HG03135 (cell line): ENCODE data around the gene SEMA6B.
"Not testable (repeated sequence)": the region's sequence is repeated elsewhere in the genome, so short reads cannot be mapped to it uniquely, and the experiment has no call there.

ENCODE experiments used
- ATAC-seq: cut with Tn5 transposase; IDR thresholded peaks from one replicate; pipeline ENCODE4 v1.9.1; 2021; ENCODE audit warnings: mild to moderate bottlenecking, moderate library complexity; ENCODE audit not compliant: unreplicated experiment

The SEMA6B gene

DNA sequence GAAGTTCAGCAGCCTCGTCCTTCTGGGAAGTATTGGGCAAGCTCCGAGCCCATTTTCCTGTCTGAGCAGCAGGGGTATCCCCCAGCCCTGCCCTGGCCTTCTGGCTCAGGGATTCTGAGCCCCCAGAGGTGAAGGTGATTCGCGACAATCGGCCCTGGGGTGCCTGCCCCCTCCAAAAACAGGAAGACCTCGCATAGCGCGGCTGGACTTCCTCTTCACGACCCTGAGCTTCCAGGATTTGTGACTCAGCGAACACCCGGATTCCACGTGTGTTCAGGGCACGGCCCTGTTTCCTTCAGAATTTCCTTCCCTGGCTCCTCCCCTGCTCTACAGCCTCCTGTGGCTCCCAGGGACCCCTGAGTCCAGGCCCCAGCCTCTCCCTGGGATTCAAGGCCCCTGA is at the start of gene SEMA6B:
SEMA6B (minus strand) TSS at position 116 of the 400 bp plus-strand sequence. CDS start 1,227 bp downstream, outside the sequence.
- no peak for ATAC-seq

DNA sequence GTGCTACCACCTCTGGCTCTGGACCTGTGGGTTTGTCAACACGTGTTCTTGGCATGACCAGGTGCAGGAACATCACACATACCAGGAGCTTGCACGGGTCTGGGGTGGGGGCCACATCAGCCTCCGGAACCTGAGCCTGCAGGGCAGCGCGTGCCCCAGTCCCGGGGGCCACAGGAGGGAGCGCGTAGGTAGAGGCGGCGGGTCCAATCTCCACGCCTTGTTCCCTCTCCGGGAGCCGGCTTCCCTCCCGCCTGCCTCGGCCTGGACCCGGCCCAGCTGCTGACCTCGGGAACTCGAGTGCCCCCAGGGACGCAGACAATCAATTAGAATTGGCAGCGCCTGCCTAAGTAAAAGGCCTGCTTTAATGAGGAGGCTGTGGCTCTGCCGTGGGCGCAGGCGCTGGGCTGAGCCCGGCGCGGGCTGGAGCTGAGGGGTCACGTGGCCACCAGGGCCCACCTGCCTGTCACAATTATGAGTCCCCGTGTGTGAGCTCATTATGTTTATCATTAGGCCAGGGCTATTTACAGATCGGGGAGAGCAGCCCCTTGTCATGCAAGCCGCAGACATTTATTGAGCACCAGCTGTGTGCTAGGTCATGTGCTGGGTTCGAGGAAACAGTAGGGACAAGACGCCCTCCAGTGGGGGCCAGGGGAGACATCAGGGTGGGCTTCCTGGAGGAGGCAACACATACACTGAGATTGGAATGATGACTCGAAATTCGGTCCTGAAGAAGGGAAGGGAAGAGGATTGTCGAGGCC is 47.6 kb upstream of the SEMA6B start:
- no peak for ATAC-seq

- ATAC-seq = no peak
Observed at GRCh38 chr19:4606181-4606580, 46.7 kb upstream of the SEMA6B start.

DNA sequence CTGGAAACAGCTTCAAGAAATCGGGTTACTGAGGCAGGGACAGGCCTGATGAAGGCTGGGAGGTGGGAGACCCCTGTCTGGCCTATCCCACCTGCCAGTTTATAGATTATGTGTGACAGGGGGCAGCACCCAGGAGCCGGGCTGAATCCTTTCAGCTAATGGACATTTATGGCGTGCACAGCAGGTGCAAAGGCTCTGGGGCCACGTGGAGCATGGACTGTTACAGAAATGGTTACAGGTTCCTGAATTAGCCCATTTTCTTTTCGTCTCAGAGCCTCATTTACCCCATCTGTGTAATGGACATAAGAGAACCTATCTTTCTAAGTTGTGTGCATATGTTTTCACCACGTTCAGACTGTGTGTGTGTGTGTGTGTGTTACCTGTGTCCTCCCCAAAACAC is 45.4 kb upstream of the SEMA6B start:
- no peak for ATAC-seq

DNA sequence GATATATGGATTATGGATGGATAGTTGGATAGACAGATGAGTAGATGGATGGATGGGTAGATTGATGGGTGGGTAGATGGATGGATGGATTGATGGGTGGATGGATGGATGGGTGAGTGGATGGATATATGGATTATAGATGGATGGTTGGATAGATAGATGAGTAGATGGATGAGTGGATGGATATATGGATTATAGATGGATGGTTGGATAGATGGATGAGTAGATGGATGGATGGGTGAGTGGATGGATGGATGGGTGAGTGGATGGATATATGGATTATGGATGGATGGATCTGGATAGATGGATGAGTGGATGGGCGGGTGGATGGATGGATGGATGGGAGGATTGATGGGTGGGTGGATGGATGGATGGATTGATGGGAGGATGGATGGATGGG is 43.4 kb upstream of the SEMA6B start:
- no peak for ATAC-seq

DNA sequence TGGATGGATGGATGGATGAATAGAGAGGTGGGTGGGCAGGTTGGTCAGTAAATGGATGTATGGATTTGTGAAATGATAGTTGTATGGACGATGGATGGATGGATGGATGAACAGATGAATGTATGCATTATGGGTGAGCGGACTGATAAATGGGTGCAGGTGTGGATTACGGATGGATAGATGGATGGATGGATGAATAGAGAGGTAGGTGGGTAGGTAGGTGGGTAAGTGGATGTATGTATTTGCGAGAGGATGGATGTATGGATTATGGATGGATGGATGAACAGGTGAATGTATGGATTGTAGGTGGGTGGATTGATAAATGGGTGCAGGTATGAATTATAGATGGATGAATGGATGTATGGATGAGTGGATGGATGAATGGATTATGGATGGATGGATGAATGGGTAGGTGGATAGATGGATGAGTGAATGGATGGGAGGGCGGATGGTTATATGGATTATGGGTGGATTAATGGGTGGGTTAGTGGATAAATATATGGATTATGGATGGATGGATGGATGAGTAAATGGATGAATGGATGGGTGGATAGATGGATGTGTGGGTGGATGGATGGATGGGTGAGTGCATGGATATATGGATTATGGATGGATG is 42.8 kb upstream of the SEMA6B start:
- ATAC-seq = no peak

- no peak for ATAC-seq
Observed at GRCh38 chr19:4600893-4601292, 41.4 kb upstream of the SEMA6B start.

DNA sequence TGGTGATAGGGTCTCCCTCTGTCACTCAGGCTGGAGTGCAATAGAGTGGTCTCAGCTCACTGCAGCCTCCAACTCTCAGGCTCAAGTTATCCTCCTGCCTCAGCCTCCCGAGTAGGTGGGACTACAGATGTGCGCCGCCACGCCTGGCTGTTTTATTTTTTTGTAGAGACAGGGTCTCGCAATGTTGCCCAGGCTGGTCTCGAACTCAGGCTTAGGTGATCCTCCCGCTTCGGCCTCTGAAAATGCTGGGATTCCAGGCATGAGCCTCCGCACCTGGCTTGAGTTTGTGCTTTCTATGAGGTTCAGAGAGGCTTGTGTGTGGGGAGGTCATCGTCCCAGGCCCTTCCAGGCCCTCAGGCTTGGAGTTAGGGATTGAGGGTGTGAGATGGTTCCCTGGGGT is 40.6 kb upstream of the SEMA6B start:
- ATAC-seq = no peak

DNA sequence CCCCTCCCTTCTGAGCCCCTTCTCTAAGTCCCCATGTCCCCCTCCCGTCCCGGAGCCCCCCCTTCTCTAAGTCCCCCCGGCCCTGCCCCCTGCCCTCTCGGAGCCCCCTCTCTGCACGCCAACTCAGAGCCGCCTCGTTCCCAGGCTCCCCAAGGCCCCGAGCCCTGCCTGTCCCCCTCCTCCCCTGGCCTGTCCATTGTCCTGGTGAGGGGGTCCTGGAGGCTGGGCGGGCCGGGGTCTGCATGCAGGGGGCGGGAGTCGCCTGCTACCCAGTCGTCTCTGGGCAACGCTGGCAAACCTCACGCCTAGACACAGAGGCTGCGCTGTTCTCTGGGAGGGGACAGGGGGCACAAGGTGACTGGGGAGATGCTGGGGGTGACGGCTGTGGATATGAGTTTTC is 39.2 kb upstream of the SEMA6B start:
- ATAC-seq = no peak

DNA sequence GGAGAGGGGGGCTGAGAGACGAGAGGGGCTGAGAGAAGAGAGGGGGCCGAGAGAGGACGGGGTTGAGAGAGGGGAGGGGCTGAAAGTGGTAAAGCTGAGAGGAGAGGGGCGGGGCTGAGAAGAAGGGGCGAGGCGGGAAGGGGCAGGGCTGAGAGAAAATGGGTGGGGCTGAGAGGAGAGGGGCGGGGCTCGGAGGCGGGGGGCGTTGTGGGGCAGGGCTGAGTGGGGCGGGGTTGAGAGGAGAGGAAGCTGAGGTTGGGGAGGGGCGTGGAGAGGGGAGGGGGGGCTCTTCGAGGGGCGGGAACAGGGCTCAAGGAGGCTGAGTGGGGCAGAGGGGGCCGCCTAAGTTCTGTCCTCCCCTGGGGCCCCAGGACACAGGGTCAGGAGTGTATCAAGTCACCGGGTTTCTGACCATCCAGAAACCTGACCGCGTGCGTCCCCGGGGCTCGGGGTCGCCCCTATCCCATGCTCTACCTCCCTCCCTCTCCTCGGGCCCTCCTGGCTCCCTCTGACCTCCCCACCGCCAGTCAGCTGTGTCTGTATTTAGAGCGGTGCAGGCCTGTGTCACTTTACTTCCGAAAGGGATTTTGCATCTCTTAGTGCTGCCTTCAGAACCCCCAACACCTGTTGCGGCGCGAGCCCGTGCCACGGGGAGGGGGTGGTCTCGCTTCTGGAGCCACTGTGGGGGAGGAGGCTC is 38.6 kb upstream of the SEMA6B start:
- ATAC-seq = no peak

DNA sequence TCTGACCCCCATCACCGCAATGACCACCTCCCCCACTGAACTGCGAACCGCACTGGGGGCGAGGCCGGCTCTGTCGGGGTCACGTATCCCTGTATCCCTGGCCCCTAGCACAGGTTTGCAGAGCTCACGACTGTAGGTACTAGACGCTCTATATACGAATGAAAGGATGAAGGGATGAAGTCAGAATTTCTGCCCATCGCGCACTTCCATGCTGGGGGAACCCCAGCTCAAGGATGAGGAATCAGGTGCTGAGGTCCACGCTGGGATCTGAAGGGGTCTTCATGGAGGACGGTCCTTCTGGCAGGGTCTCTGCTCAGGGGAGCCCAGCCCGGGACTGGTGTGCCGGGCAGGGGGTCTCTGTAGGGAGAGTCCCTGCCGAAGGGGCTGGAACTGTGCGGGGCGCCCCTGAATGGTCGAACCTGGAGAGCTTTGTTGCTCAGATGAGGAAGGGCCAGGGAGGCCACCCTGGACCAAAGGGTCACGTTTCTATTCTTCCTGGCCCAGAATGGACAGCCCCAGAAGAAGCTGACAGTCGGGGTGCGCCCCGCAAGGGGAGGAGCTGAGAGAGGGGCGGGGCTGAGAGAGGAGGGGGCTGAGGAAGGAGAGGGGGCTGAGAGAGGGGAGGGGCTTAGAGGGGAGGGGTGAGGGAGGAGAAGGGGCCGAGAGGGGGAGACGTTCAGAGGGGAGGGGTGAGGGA is 37.9 kb upstream of the SEMA6B start:
- no peak for ATAC-seq

- no peak for ATAC-seq
Observed at GRCh38 chr19:4596033-4596904, 36.8 kb upstream of the SEMA6B start.

DNA sequence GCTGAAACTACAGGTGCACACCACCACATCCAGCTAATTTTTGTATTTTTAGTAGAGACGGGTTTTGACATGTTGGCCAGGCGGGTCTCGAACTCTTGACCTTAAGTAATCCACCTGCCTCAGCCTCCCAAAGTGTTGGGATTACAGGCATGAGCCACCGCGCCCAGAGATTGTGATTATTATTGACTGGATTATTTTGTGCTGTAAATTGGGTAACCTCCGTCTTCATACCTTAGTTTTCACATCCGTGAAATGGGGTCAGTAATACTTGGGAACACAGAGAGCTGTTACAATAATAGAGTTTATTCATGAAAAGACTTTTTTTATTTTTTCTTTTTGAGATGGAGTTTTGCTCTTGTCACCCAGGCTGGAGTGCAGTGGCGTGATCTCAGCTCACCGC is 35.7 kb upstream of the SEMA6B start:
- not testable (repeated sequence) for ATAC-seq

- no peak for ATAC-seq
Observed at GRCh38 chr19:4594201-4594600, 34.7 kb upstream of the SEMA6B start.

DNA sequence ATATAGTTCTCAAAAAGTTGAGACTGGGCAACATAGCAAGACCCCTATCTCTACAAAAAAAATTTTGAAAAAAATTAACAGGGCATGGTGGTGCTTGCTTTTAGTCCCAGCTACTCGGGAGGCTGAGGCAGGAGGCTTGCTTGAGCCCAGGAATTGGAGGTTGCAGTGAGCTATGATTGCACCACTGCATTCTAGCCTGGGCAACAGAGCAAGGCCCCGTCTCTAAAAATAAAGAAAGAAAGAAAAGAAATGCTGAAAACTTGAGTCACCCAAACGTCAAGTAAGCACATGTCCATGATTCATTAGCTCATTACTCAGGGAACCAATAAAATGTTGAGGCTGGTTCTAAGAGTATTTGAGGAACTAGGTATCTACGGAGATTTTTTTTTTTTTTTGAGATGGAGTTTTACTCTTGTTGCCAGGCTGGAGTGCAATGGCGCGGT is 33.9 kb upstream of the SEMA6B start:
- ATAC-seq = no peak

DNA sequence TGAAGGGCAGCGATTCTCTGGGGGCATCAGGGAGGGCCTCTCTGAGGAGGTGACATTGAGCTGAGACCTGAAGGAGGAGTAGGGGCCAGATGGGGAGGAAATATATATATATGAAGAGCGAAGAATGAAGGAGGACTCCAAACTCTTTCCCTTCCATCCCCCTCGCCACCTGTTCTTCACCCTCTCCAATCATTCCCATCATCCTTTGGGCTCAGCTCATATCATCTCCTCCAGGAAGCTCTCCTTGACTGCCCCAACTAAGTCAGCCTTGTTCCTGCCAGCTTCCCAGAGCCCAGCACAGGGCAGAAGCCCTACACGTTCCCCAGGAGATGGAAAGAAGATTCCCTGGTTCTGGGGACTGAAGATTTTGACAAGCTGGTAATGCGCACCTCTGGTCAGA is 33.0 kb upstream of the SEMA6B start:
- no peak for ATAC-seq

DNA sequence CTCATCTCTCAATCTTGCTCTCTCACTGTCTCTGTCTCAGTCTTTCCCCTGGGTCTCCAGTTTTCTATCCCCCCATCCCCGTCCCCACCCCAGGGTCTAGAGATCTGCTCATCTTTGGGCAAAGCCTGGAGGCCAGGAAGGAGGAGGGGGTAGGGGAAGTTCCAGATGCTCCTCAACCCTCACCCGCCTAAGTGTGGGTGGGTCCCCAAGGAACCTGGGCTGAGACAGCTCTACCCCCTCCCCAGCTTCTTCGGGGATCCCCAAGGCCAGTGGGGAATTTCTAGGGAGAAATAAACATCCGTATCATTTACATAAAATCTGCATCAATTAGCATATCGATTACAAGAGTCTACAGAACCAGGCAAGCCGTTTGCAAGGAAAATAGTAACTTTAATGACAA is 31.8 kb upstream of the SEMA6B start:
- no peak for ATAC-seq

GRCh38 chr19:4590559-4590958 is 31.1 kb upstream of the SEMA6B start:
- ATAC-seq = no peak

DNA sequence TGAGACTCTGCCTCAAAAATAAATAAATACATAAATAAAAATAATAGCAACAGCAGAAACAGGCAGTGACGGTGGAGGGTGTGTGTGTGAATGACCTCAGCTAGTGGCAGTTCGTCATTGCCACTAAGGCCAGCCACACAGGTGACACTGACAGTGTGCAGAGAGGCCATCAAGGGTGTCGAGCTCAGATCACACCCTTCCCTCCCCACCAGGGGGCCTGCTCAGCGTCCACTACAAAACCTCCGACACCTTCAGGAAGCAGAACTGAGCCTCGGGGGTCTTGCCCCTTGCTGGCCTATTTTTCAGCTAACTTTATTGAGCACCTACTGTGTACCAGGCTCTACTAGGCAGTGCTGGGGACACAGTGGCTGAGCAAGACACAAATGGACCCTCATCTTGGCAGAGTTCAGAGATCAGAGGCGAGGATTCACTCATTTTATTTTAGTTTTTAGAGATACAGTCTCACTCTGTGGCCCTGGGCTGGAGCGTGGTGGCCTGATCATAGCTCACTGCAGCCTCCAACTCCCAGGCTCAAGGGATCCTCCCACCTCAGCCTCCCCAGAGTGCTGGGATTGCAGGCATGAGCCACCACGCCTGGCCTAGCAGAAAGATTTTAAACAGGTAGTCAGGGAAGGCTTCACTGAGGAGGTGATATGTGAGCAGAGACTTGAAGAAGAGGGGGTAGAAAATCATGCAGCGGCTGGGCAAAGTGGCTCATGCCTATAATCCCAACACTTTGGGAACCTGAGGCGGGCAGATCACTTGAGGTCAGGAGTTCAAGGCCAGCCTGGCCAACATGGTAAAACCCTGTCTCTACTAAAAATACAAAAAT is 30.3 kb upstream of the SEMA6B start:
- ATAC-seq = no peak
